A549 (cell line): ENCODE results near the gene ALG12.

Experiments used
- CEBPB ChIP-seq, 2 experiments: fragments of >200 bp in 1 of 2; sonication (Bioruptor Twin) in 1 of 2; formaldehyde crosslinking in 1 of 2; IDR thresholded peaks; 2 replicates each; pipeline ENCODE4 v1.6.1; 2012 to 2016
- CHD2 ChIP-seq: fragments of 150-350 bp; IDR thresholded peaks from 2 replicates; pipeline ENCODE4 v1.6.1; 2014; ENCODE audit warnings: low read length; ENCODE audit not compliant: partially characterized antibody
- EP300 ChIP-seq, 2 experiments: fragments of >200 bp; sonication (Bioruptor Twin); formaldehyde crosslinking; IDR thresholded peaks; 2 replicates in 1 of 2; 3 replicates in 1 of 2; pipeline ENCODE4 v1.6.1; 2016 to 2017
- MAFK ChIP-seq: fragments of 450-650 bp; IDR thresholded peaks from 2 replicates; pipeline ENCODE4 v1.6.1; 2014; ENCODE audit not compliant: partially characterized antibody
- MAX ChIP-seq: IDR thresholded peaks from 2 replicates; pipeline ENCODE4 v1.6.1; 2012
- MYC ChIP-seq: IDR thresholded peaks from 2 replicates; pipeline ENCODE4 v1.6.1; 2012; ENCODE audit warnings: mild to moderate bottlenecking, inconsistent platforms, low read length, improper control_type of control experiment, borderline replicate concordance
- POLR2A ChIP-seq: IDR thresholded peaks from 2 replicates; pipeline ENCODE4 v1.6.1; 2012; ENCODE audit warnings: mild to moderate bottlenecking, low read length
- POLR2AphosphoS2 ChIP-seq: conservative IDR thresholded peaks from 2 replicates; pipeline ENCODE4 v1.6.1; 2012; ENCODE audit warnings: low read length, improper control_type of control experiment, inconsistent platforms
- RCOR1 ChIP-seq: fragments of 150-350 bp; IDR thresholded peaks from 2 replicates; pipeline ENCODE4 v1.6.1; 2014; ENCODE audit warnings: antibody characterized with exemption, low read length, low read depth
- RFX5 ChIP-seq: fragments of 450-650 bp; IDR thresholded peaks from 2 replicates; pipeline ENCODE4 v1.7.1; 2014; ENCODE audit warnings: antibody characterized with exemption, mild to moderate bottlenecking, moderate library complexity
- SMC3 ChIP-seq: fragments of >200 bp; sonication (Bioruptor Twin); formaldehyde crosslinking; IDR thresholded peaks from 3 replicates; pipeline ENCODE4 v1.6.1; 2018; ENCODE audit warnings: inconsistent platforms
- TF ChIP-seq, protein P1 (sequence below): fragments of >200 bp; sonication (Bioruptor Twin); formaldehyde crosslinking; IDR thresholded peaks from 3 replicates; pipeline ENCODE4 v1.5.1; 2016

DNA sequence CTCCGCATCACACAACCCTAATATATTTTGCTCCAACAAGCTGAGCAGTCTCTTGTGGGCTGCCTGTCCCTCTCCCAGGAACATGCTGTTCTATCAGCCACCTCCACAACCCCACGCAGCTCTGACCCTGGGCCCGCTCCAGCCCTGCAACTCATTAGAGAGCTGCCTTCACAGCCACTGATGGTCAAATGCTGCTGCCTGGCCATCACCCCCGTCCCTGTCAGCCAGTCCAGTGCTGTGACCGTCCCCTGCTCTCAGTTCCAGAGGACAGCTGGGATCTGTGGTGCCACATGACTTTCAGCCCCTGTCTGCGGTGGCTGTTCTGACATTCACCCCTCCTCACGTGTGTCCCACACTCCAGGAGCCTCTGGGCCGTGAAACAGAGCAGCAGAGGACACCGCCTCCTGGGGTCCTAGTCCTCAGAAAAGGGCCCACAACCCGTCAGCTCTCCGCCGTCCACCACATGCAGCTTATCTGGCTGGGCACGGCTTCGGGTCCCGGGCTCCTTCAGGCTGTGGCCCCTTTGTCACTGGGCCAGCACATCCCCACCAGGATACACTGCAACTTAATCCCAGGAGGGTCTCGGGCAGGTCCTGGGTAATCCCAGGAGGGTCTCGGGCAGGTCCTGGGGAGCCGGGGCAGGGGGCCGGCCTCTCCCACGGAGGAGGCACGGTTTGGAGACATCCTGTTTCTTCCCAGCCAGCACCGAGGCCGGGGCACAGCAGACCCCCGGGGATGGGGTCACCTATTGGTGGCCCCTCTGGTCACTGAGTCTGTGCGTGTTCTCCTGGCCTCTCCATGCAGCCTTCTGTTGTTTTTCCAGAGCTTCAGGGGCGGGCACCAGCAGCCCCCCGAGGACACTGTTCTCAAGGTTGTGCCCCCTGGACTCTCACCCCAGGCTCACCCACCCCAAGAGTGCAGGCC lies 15.3 kb upstream of the ALG12 start:
- TF ChIP-seq, protein P1, sequence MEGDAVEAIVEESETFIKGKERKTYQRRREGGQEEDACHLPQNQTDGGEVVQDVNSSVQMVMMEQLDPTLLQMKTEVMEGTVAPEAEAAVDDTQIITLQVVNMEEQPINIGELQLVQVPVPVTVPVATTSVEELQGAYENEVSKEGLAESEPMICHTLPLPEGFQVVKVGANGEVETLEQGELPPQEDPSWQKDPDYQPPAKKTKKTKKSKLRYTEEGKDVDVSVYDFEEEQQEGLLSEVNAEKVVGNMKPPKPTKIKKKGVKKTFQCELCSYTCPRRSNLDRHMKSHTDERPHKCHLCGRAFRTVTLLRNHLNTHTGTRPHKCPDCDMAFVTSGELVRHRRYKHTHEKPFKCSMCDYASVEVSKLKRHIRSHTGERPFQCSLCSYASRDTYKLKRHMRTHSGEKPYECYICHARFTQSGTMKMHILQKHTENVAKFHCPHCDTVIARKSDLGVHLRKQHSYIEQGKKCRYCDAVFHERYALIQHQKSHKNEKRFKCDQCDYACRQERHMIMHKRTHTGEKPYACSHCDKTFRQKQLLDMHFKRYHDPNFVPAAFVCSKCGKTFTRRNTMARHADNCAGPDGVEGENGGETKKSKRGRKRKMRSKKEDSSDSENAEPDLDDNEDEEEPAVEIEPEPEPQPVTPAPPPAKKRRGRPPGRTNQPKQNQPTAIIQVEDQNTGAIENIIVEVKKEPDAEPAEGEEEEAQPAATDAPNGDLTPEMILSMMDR = no peak
- TF ChIP-seq RFX5 = no peak
- TF ChIP-seq MYC = no peak
- no peak for TF ChIP-seq MAX
- TF ChIP-seq EP300 (IDR thresholded peaks at IDR 0.05) = no peak
- TF ChIP-seq CHD2 = no peak
- no peak for TF ChIP-seq POLR2AphosphoS2
- TF ChIP-seq MAFK = no peak
- no peak for TF ChIP-seq POLR2A
- TF ChIP-seq RCOR1 = no peak
- no peak for TF ChIP-seq SMC3
- TF ChIP-seq CEBPB (IDR thresholded peaks at IDR 0.05) = no peak
